OCI-LY7 (cell line): ENCODE measurements around the gene CDHR1.

ENCODE experiments used
- CTCF ChIP-seq: fragments of 200-600 bp; sonication (generic); conservative IDR thresholded peaks from 2 replicates; pipeline ENCODE4 v1.5.1; 2014; ENCODE audit warnings: mild to moderate bottlenecking, antibody characterized with exemption, low read length, moderate library complexity, mixed read lengths
- EZH2phosphoT487 ChIP-seq: fragments of 200-600 bp; sonication (generic); IDR thresholded peaks from 2 replicates; pipeline ENCODE4 v1.6.1; 2018; ENCODE audit warnings: low read depth, borderline replicate concordance, mild to moderate bottlenecking, mixed run types, antibody characterized with exemption, low read length, moderate library complexity, mixed read lengths

- TF ChIP-seq CTCF (peak; percentile 71), EZH2phosphoT487 (no peak)
These were observed 20.4 kb downstream of the CDHR1 start for GRCh38 chr10:84214612-84215235.
